Measurements from ENCODE around the gene ARID5B.
A peak's percentile ranks its signal among the peaks of the same experiment; 100 is the strongest.

ARID5B gene

GRCh38 chr10:61869774-61870525, 31.5 kb upstream of the ARID5B start:
- no peak for TF ChIP-seq GATA1 (IDR thresholded peaks at IDR 0.05; ENCODE audit: low read depth, low read length)
- TF ChIP-seq POLR2A (IDR thresholded peaks at IDR 0.05; ENCODE audit: low read length): no peak
- no peak for DNase-seq

GRCh38 chr10:61870526-61870895, 31.0 kb upstream of the ARID5B start:
- TF ChIP-seq POLR2A (IDR thresholded peaks at IDR 0.05; ENCODE audit: low read length): no peak
- no peak for TF ChIP-seq GATA1 (IDR thresholded peaks at IDR 0.05; ENCODE audit: low read depth, low read length)
- DNase-seq: no peak

- no peak for DNase-seq
- TF ChIP-seq GATA1 (IDR thresholded peaks at IDR 0.05; ENCODE audit: low read depth, low read length) (no peak), POLR2A (IDR thresholded peaks at IDR 0.05; ENCODE audit: low read length) (no peak)
These were observed 30.0 kb upstream of the ARID5B start for GRCh38 chr10:61871487-61871886.

- DNase-seq: no peak
These were observed 23.4 kb upstream of the ARID5B start for GRCh38 chr10:61877887-61878739.

GRCh38 chr10:61878740-61879068, 22.8 kb upstream of the ARID5B start:
- TF ChIP-seq POLR2A (IDR thresholded peaks at IDR 0.05; ENCODE audit: low read length) (no peak), GATA1 (IDR thresholded peaks at IDR 0.05; ENCODE audit: low read depth, low read length) (no peak)
- no peak for DNase-seq

More at GRCh38 chr10:61877887-61878739, 23.4 kb upstream of the ARID5B start:
- TF ChIP-seq POLR2A (IDR thresholded peaks at IDR 0.05; ENCODE audit: low read length) (no peak), GATA1 (IDR thresholded peaks at IDR 0.05; ENCODE audit: low read depth, low read length) (no peak)

- DNase-seq: peak; percentile 32 to 58
- no peak for TF ChIP-seq POLR2A (IDR thresholded peaks at IDR 0.05; ENCODE audit: low read length)
- TF ChIP-seq GATA1 (IDR thresholded peaks at IDR 0.05; ENCODE audit: low read depth, low read length): no peak
These were observed 18.7 kb upstream of the ARID5B start for GRCh38 chr10:61882621-61883370.

- TF ChIP-seq GATA1 (IDR thresholded peaks at IDR 0.05; ENCODE audit: low read depth, low read length) (no peak), POLR2A (IDR thresholded peaks at IDR 0.05; ENCODE audit: low read length) (no peak)
- DNase-seq: no peak
These were observed 18.0 kb upstream of the ARID5B start for GRCh38 chr10:61883371-61884025.

- DNase-seq: no peak
- no peak for TF ChIP-seq POLR2A (IDR thresholded peaks at IDR 0.05; ENCODE audit: low read length)
These were observed 13.7 kb upstream of the ARID5B start for GRCh38 chr10:61887772-61888171.

GRCh38 chr10:61888744-61889143, 12.8 kb upstream of the ARID5B start:
- no peak for DNase-seq
- TF ChIP-seq POLR2A (IDR thresholded peaks at IDR 0.05; ENCODE audit: low read length) (no peak), GATA1 (IDR thresholded peaks at IDR 0.05; ENCODE audit: low read depth, low read length) (no peak)

- no peak for DNase-seq
- TF ChIP-seq POLR2A (IDR thresholded peaks at IDR 0.05; ENCODE audit: low read length) (no peak), GATA1 (IDR thresholded peaks at IDR 0.05; ENCODE audit: low read depth, low read length) (no peak)
These were observed 11.1 kb upstream of the ARID5B start for GRCh38 chr10:61890430-61890829.

GRCh38 chr10:61890881-61891409, 10.6 kb upstream of the ARID5B start:
- no peak for TF ChIP-seq POLR2A (IDR thresholded peaks at IDR 0.05; ENCODE audit: low read length)
- no peak for TF ChIP-seq GATA1 (IDR thresholded peaks at IDR 0.05; ENCODE audit: low read depth, low read length)
- DNase-seq: no peak

- no peak for DNase-seq
- no peak for TF ChIP-seq GATA1 (IDR thresholded peaks at IDR 0.05; ENCODE audit: low read depth, low read length)
- TF ChIP-seq POLR2A (IDR thresholded peaks at IDR 0.05; ENCODE audit: low read length): no peak
These were observed 9.5 kb upstream of the ARID5B start for GRCh38 chr10:61891906-61892585.

- TF ChIP-seq GATA1 (IDR thresholded peaks at IDR 0.05; ENCODE audit: low read depth, low read length) (no peak), POLR2A (IDR thresholded peaks at IDR 0.05; ENCODE audit: low read length) (no peak)
- DNase-seq: no peak
These were observed 8.5 kb upstream of the ARID5B start for GRCh38 chr10:61892961-61893360.
